Ovary (tissue), 3 donors: Measurements from ENCODE around the gene EML6.

ENCODE experiments used
- CTCF ChIP-seq, 3 donors: fragments of 450-650 bp in 2 of 3; fragments of 200-600 bp in 1 of 3; IDR thresholded peaks; one replicate each; pipeline versions ENCODE4 v1.5.1 to v1.8.0; 2016 to 2022; ENCODE audit warnings: antibody characterized with exemption in 3 of 3, mild to moderate bottlenecking in 1 of 3
- POLR2A ChIP-seq: fragments of 450-650 bp; IDR thresholded peaks from one replicate; pipeline ENCODE4 v1.6.1; 2017; ENCODE audit warnings: antibody characterized with exemption, mild to moderate bottlenecking, moderate library complexity
- donor health status: DM: no; HTN: no; CAD: no.

DNA sequence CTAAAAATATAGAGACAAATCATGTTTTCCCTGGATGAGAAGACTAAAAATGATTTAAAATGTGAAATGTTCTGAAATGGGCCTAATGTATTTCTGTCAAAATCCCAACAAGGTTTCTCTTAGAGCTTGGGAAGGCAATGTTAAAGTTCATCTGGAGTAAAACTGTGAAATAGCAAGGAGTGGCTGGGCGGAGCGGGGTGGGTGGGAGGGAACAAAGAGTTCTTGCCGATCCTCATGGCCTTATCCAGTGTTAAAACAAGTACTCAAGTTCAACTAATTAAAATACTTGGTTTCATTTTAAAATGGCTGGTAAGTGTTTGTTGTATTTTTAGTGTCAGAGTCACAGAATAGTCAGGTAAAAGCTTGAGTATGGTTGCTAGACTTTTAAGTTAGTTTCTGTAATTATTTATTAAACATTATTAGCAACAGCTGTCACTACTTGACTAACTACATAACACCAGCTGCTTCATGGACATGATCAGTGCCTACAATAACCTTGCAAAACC lies 239.5 kb downstream of the EML6 start:
- no peak for TF ChIP-seq POLR2A
- TF ChIP-seq CTCF (IDR thresholded peaks at IDR 0.05): no peak
